OCI-M1 (cell line): ENCODE data around the gene CENPL.

Experiments
- DNase-seq: peaks from one replicate; lab custom pipeline; 2025; lab: John Stamatoyannopoulos, UW

Gene CENPL

DNA sequence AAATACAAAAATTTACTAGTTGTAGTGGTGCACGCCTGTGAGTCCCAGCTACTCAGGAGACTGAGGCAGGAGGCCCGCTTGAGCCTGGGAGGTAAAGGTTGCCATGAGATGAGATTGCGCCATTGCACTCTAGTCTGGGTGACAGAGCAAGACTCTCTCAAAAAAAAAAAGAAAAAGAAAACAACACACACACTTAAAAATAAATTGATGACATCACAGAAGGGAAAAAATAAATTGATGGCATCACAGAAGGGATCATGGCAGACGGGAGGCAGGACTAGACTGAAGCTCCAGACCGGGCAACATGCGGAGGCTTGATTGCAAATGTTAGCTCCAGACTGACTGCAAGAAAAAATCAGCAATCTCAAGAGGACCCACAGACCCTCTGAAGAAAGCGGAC, 66.6 kb downstream of the CENPL start:
- DNase-seq = no peak

- no peak for DNase-seq
These were observed 67.0 kb downstream of the CENPL start for GRCh38 chr1:173757666-173758065.

- DNase-seq = no peak
These were observed 70.9 kb downstream of the CENPL start for GRCh38 chr1:173753830-173754229.
